Spinal cord (tissue), 10 donors: ENCODE data around the gene NAGLU. TPM values are rescaled to one million over a fixed set of nuclear protein-coding genes. Genes with fewer than 3 reads are reported as not detected.

Source experiments
- DNase-seq, 6 donors: peaks; one replicate each; pipeline versions ENCODE4 v3.0.0 to v3.0.0-alpha.2; 2013 to 2015; ENCODE audit warnings: low spot score in 6 of 6, low read depth in 4 of 6
- H3K27ac ChIP-seq: one replicate; pipeline ENCODE4 v1.5.1; 2013; ENCODE audit warnings: low read depth, low read length, control low read depth
- H3K27me3 ChIP-seq: one replicate; pipeline ENCODE4 v1.6.1; 2013; ENCODE audit warnings: low read length; ENCODE audit not compliant: control insufficient read depth, insufficient read depth
- H3K36me3 ChIP-seq: one replicate; pipeline ENCODE4 v1.6.1; 2013; ENCODE audit warnings: low read length; ENCODE audit not compliant: control insufficient read depth, insufficient read depth
- H3K4me1 ChIP-seq: one replicate; pipeline ENCODE4 v1.6.1; 2013; ENCODE audit warnings: low read length; ENCODE audit not compliant: control insufficient read depth, insufficient read depth
- H3K4me3 ChIP-seq: one replicate; pipeline ENCODE4 v1.5.1; 2013; ENCODE audit warnings: low read depth, low read length, control low read depth
- H3K9me3 ChIP-seq: one replicate; pipeline ENCODE4 v1.6.1; 2013; ENCODE audit warnings: low read length; ENCODE audit not compliant: control insufficient read depth, insufficient read depth
- WGBS: methylation state at CpG from one replicate; pipeline ENCODE4 v1.1.5; 2013; ENCODE audit warnings: missing lambda C conversion rate; ENCODE audit not compliant: insufficient coverage; 5-methylcytosine and 5-hydroxymethylcytosine counted together
- polyA plus RNA-seq, 2 donors: library from polyadenylated mRNA; unstranded; fragments of 120-200 nt; gene quantifications; one replicate each; pipeline ENCODE4 v1.2.1, GENCODE V29; 2013; ENCODE audit not compliant: insufficient read length in 2 of 2
- total RNA-seq, 2 donors: library from RNA; depleted of rRNA in 1 of 2; stranded (reverse); fragments of 120-200 nt in 1 of 2; fragments of >200 nt in 1 of 2; gene quantifications; one replicate each; pipeline versions ENCODE4 v1.2.3 to v1.2.4, GENCODE V29; 2013 to 2014
- donor health status: healthy.

Gene NAGLU
- total and polyA plus RNA-seq, 4 donors, result 13.0 to 24.2 (median 20.3) TPM

DNA sequence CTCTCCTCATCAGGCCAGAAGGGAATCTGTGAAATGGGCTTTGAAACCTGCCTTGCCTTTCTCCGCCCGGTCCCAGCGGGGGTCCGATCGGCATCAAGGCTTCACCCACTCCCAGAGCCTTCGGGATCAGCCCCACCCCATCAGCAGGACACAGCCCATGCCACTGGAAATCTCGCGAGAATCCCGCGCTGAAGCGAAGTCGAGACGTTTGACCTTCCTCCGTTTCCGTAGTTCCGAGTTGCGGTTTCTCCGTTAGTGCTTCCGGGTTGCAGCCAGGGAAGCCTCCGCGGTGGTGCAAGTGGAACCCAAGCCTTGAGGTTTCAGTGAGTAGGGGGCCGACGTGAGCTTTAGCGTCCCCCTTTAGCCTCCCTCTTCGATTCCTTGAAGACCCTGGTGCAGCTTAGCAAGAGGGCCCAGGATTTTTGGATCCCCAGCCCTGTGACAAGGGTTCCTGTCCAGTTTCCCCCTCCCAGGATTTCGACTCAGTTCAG, 25.9 kb downstream of the NAGLU start, which contains the start of gene COASY:
TSS of gene COASY (plus strand) at position 252 of the 491 bp plus-strand sequence. CDS start 475 bp downstream, outside the sequence.
- H3K27ac ChIP-seq, result peak within 1 kb of the TSS; percentile 87
- under 1% methylated on average over 26 of the region's 26 CpGs for WGBS
- peaks cover 46% of the 10 kb centered on the region for H3K4me1 ChIP-seq
- H3K36me3 ChIP-seq, result peaks cover 38% of the 10 kb centered on the region
- peak within 1 kb of the TSS; percentile 90 for H3K4me3 ChIP-seq
- H3K9me3 ChIP-seq, result no peaks in the 10 kb centered on the region
- H3K27me3 ChIP-seq, result no peaks in the 10 kb centered on the region
- DNase-seq, result peak; percentile 98 to 99 (median 98)

DNA sequence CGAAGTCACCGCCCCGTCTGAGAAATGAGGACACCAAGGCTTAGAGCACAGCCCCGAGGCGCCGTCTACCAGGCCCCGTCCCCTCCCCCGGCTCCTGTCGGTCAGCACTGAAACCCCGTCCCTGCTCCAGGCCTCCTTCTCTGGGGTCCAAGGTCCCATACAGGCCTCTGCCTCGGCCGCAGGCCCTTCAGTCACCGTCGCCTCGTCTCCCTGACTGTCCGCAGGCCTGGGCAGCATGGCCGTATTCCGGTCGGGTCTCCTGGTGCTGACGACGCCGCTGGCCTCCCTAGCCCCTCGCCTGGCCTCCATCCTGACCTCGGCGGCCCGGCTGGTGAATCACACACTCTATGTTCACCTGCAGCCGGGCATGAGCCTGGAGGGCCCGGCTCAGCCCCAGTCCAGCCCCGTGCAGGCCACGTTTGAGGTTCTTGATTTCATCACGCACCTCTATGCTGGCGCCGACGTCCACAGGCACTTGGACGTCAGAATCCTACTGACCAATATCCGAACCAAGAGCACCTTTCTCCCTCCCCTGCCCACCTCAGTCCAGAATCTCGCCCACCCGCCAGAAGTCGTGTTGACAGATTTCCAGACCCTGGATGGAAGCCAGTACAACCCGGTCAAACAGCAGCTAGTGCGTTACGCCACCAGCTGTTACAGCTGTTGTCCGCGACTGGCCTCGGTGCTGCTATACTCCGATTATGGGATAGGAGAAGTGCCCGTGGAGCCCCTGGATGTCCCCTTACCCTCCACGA, 26.5 kb downstream of the NAGLU start:
- 15% methylated on average over 47 of the region's 48 CpGs for WGBS
- Histone ChIP-seq H3K4me1 (peaks cover 52% of the 10 kb centered on the region), H3K27me3 (no peaks in the 10 kb centered on the region), H3K9me3 (no peaks in the 10 kb centered on the region), H3K27ac (peak overlapping the region; percentile 87), H3K36me3 (peaks cover 42% of the 10 kb centered on the region), H3K4me3 (peak overlapping the region; percentile 90)
- peak in 1 of 6 donors; percentile 11 for DNase-seq

DNA sequence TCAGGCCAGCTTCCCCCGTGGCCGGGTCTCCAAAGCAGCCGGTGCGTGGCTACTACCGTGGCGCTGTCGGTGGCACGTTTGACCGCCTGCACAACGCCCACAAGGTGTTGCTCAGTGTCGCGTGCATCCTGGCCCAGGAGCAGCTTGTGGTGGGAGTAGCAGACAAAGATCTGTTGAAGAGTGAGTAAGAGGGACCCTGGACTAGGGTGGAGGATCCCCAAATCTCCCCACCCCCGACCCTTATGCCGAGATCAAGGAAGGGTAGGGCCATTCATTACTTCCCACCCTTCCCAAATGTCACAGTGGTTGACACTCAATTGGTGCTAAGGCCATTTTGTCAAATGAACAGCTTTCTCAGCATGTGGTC, 27.1 kb downstream of the NAGLU start:
- Histone ChIP-seq H3K4me1 (peaks cover 57% of the 10 kb centered on the region), H3K27ac (no peak overlapping the region), H3K27me3 (no peaks in the 10 kb centered on the region), H3K36me3 (peaks cover 42% of the 10 kb centered on the region), H3K9me3 (no peaks in the 10 kb centered on the region), H3K4me3 (peak overlapping the region; percentile 90)
- DNase-seq, result no peak
- 75% methylated on average over 4 of the region's 14 CpGs for WGBS

DNA sequence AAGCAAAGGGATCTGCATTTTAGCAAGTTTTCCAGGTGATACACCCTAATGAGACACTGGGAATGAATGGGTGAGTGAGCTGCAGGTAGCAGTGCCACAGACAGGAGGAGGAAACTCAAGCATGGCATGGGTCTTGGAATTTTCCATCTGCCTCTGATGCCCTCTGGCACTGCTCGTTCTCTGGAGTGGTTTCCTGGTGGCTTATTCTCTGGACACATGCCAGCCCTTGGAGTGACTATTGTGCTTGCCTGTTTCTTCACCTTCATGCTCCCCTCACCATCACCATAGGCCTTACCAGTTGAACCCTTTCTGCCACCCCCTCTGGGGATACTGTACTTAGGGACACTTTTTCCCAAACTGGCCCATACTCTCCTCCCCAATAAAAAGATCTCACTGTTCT, 27.5 kb downstream of the NAGLU start:
- H3K9me3 ChIP-seq, result no peaks in the 10 kb centered on the region
- peaks cover 62% of the 10 kb centered on the region for H3K4me1 ChIP-seq
- no peak overlapping the region for H3K27ac ChIP-seq
- no peak for DNase-seq
- H3K36me3 ChIP-seq, result peaks cover 46% of the 10 kb centered on the region
- H3K27me3 ChIP-seq, result no peaks in the 10 kb centered on the region
- WGBS, result 57% methylated on average over 1 of the region's 1 CpG
- no peak overlapping the region for H3K4me3 ChIP-seq

DNA sequence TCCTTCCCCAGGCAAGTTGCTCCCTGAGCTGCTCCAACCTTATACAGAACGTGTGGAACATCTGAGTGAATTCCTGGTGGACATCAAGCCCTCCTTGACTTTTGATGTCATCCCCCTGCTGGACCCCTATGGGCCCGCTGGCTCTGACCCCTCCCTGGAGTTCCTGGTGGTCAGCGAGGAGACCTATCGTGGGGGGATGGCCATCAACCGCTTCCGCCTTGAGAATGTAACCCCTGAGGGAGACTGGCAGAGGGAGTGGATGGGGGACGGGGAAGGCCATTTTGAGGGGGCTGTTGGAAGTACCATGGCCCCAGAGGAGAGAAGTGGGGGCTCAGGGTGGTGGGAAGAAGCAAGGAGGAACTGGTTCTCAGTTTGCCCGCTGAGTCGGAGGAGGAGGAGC, 27.9 kb downstream of the NAGLU start:
- peaks cover 51% of the 10 kb centered on the region for H3K36me3 ChIP-seq
- H3K9me3 ChIP-seq, result no peaks in the 10 kb centered on the region
- no peak for DNase-seq
- H3K27me3 ChIP-seq, result no peaks in the 10 kb centered on the region
- no peak overlapping the region for H3K4me3 ChIP-seq
- H3K4me1 ChIP-seq, result peaks cover 62% of the 10 kb centered on the region
- H3K27ac ChIP-seq, result no peak overlapping the region
- WGBS, result 90% methylated on average over 7 of the region's 9 CpGs

DNA sequence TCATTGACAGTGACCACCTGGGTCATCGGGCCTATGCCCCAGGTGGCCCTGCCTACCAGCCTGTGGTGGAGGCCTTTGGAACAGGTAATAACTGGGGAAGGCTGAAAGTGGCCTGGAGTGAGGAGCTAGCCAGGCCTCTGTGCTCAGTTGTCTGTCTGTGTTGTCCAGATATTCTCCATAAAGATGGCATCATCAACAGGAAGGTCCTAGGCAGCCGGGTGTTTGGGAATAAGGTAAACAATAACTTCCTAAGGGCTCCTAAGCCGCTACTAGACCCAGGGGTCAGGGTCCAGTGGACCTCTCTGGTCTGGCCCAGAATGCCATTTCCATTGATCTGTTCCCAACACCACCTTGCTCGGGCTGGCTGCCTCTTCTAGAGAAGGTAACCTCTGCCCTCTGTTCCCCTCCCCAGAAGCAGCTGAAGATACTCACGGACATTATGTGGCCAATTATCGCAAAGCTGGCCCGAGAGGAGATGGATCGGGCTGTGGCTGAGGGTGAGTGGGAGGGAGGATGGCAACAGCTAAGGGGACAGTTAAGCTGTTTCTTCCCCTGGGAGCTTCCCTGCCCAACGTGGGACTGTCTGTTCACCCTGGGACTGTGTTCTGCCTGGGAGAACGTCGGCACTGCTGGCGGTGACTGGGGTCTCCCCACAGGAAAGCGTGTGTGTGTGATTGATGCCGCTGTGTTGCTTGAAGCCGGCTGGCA, 28.9 kb downstream of the NAGLU start:
- H3K4me3 ChIP-seq, result no peak overlapping the region
- H3K9me3 ChIP-seq, result no peaks in the 10 kb centered on the region
- WGBS, result 93% methylated on average over 12 of the region's 15 CpGs
- H3K4me1 ChIP-seq, result peaks cover 62% of the 10 kb centered on the region
- no peak overlapping the region for H3K27ac ChIP-seq
- no peaks in the 10 kb centered on the region for H3K27me3 ChIP-seq
- no peak for DNase-seq
- peaks cover 61% of the 10 kb centered on the region for H3K36me3 ChIP-seq

DNA sequence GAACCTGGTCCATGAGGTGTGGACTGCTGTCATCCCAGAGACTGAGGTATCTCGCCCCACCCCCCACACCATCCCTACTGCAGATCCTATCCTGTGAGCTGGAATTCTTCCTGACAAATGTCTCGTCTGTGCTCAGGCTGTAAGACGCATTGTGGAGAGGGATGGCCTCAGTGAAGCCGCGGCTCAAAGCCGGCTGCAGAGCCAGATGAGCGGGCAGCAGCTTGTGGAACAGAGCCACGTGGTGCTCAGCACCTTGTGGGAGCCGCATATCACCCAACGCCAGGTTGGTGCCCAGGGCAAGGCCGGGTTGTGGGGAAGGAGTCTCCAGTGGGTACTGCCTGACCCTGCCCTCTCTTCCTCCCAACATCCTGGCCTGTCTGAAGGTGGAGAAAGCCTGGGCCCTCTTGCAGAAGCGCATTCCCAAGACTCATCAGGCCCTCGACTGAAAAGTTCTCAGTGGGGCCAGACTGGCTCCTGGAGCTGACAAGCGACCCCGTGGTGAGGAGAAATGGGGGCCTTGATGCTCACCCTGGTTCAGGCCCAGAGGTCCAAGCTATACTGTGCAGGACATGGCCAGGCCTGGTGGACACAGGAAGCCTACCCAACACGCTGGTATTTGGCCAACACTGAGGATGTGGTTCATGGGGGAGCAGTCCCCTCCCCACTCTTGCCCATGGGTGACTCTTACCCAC, 29.6 kb downstream of the NAGLU start:
- Histone ChIP-seq H3K27me3 (no peaks in the 10 kb centered on the region), H3K27ac (no peak overlapping the region), H3K36me3 (peaks cover 67% of the 10 kb centered on the region), H3K4me3 (no peak overlapping the region), H3K9me3 (no peaks in the 10 kb centered on the region), H3K4me1 (peaks cover 62% of the 10 kb centered on the region)
- WGBS, result 94% methylated on average over 14 of the region's 16 CpGs
- no peak for DNase-seq

DNA sequence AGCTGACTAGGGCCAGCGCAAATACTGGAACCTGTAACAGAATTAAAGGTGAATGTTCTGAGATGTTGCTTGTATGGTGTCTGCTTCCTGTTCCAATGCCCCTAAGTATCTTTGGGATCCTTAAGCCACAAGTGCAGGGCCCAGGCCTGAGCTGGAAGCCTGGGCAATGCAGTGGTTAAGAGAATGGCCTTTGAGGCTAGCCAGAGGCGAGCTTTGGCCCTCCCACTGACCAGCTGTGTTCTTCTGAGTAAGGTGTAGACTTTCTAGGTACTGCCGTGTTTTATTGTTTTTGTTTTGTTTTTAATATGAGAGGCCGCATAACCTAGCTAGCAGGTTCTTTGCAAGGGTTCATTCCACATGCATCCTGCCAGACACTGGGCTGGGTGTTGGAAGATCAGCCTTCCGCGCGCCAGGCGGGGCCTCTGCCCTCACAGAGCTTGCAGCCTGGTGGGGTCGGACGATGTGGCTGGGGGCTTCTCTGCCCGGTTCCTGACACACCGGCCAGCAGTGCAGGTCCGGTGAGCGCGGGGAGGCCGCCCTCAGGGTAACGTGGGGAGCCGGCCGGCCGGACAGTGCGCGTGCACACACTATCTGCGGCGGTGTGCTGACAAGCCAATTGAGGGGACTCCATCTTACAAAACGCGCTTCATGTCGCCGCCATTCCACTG, 30.3 kb downstream of the NAGLU start:
- Histone ChIP-seq H3K36me3 (peaks cover 74% of the 10 kb centered on the region), H3K27ac (peak overlapping the region; percentile 70)
- 23% methylated on average over 25 of the region's 28 CpGs for WGBS

More for the DNA sequence above, 30.3 kb downstream of the NAGLU start:
- DNase-seq, result no peak
- H3K4me3 ChIP-seq, result peak overlapping the region; percentile 85
- H3K9me3 ChIP-seq, result no peaks in the 10 kb centered on the region
- H3K4me1 ChIP-seq, result peaks cover 59% of the 10 kb centered on the region
- no peaks in the 10 kb centered on the region for H3K27me3 ChIP-seq
